ENCODE data around the gene SMIM10.

- TF ChIP-seq REST (IDR thresholded peaks at IDR 0.05; ENCODE audit: insufficient read depth in 1 of 2, low read depth in 2 of 2, low read length in 2 of 2), result no peak
- TF ChIP-seq SIN3A (IDR thresholded peaks at IDR 0.05; ENCODE audit: borderline replicate concordance, insufficient read depth, low read length), result no peak
- no peak for TF ChIP-seq POLR2AphosphoS5 (IDR thresholded peaks at IDR 0.05; ENCODE audit: low read depth, low read length)
- TF ChIP-seq TAF1 (IDR thresholded peaks at IDR 0.05; ENCODE audit: borderline replicate concordance, insufficient read depth, low read length), result no peak
These were observed 18.9 kb upstream of the SMIM10 start for GRCh38 chrX:134971926-134972325.
